ENCODE measurements around the gene PAF1. TPM values are rescaled to one million over a fixed set of nuclear protein-coding genes. Genes with fewer than 3 reads are reported as not detected.
A peak's percentile ranks its signal among the peaks of the same experiment; 100 is the strongest.

PAF1 gene
- 70.2 TPM for total RNA-seq

DNA sequence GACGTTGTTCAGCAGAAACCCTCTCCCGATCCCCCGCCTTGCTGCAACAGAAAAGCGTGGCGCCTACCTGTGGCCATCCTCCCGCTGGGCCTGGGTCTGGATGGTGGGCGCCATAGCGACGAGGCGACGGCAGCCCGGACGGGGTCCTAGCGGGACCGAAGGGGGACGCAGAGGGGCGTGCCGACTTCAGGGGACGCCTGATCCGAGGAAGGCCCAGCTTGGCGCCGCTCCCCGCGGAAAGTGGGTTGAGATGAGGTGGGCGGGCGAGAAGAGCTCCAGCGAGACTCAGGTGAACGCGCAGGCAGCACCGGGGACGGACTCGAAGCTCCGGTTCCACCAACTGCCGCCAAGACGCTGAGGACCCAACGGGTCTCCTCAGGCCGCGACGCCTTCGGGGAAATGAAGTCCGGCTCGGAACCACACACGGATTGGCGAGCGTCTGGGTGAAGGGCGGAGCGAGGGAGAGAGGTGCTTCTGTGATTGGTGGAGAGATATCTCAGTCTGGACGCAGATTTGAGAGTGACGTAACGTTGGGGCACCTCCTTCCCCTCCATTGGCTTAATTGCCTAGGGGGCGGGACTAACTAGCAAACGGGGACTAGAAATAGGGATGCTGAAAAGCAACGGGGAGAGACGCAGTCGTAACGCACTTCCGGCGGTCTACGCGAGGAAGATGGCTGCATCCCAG lies at the start of gene PAF1, which contains the start of gene MED29:
Gene PAF1, minus strand, starts transcription at position 356 of the 687 bp plus-strand sequence. Its CDS starts 242 bp downstream, at position 114.
Gene MED29, plus strand, starts transcription at position 628 of the 687 bp plus-strand sequence. Its CDS starts 45 bp downstream, at position 673.
- intact Hi-C loops (cut with DNase I), result loop anchor here (10.0 kb wide), 1 partner anchor 144 kb away; the partner anchor contains the start of gene EID2B
- peak in 1 of 2 donors; percentile 100 for DNase-seq (ENCODE audit: extremely low spot score in 2 of 2)
- Histone ChIP-seq H3K27ac (peak within 1 kb of the TSS; percentile 99), H3K27me3 (no peaks in the 10 kb centered on the region), H3K4me1 (peaks cover 33% of the 10 kb centered on the region), H3K4me3 (peak within 1 kb of the TSS; percentile 93 to 99), H3K36me3 (peaks cover 0 to 41% of the 10 kb centered on the region in 2 donors), H3K9me3 (no peaks in the 10 kb centered on the region)
- TF ChIP-seq POLR2A (IDR thresholded peaks at IDR 0.05) (peak in 1 of 2 donors; percentile 73), CTCF (IDR thresholded peaks at IDR 0.05) (no peak), POLR2AphosphoS5 (IDR thresholded peaks at IDR 0.05; ENCODE audit: insufficient read depth in 1 of 2, low read depth in 1 of 2) (peak; percentile 90 to 99)

DNA sequence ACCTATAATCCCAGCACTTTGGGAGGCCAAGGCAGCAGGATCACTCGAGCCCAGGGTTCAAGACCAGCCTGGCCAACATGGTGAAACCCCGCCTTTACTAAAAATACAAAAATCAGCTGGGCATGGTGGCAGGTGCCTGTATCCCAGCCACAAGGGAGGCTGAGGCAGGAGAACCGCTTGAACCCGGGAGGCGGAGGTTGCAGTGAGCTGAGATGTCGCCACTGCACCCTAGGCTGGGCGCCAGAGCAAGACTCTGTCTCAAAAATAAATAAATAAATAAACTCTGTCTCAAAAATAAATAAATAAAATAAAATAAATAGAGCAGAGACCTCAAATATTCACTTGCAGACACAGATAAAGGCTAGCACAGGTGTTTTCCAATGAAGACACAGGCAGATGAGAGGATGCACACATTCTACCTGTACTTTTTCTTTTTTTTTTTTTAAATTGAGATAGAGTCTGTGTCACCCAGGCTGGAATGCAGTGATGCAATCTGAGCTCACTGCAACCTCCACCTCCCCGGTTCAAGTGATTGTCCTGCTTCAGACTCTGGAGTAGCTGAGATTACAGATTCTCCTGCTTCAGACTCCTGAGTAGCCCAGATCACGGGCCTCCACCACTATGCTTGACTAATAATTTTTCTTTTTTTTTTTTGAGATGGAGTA lies 47.5 kb upstream of the PAF1 start:
- peaks cover 28% of the 10 kb centered on the region for H3K4me1 ChIP-seq
- intact Hi-C loops (cut with DNase I), result no loop called here
- no peak for DNase-seq (ENCODE audit: extremely low spot score in 2 of 2)
- H3K9me3 ChIP-seq, result no peaks in the 10 kb centered on the region
- peaks cover 0 to 14% of the 10 kb centered on the region in 2 donors for H3K36me3 ChIP-seq
- H3K4me3 ChIP-seq, result no peak overlapping the region
- TF ChIP-seq POLR2A (IDR thresholded peaks at IDR 0.05) (no peak), POLR2AphosphoS5 (IDR thresholded peaks at IDR 0.05; ENCODE audit: insufficient read depth in 1 of 2, low read depth in 1 of 2) (no peak), CTCF (IDR thresholded peaks at IDR 0.05) (no peak)
- H3K27ac ChIP-seq, result no peak overlapping the region
- no peaks in the 10 kb centered on the region for H3K27me3 ChIP-seq

GRCh38 chr19:39436350-39436716 lies 45.4 kb upstream of the PAF1 start:
- Histone ChIP-seq H3K27ac (peak overlapping the region; percentile 75), H3K4me3 (peak overlapping the region; percentile 74 to 86), H3K36me3 (peaks cover 7 to 35% of the 10 kb centered on the region in 2 donors), H3K27me3 (no peaks in the 10 kb centered on the region), H3K4me1 (peaks cover 37% of the 10 kb centered on the region), H3K9me3 (no peaks in the 10 kb centered on the region)
- intact Hi-C loops (cut with DNase I), result no loop called here
- TF ChIP-seq POLR2AphosphoS5 (IDR thresholded peaks at IDR 0.05; ENCODE audit: insufficient read depth in 1 of 2, low read depth in 1 of 2) (no peak), CTCF (IDR thresholded peaks at IDR 0.05) (no peak), POLR2A (IDR thresholded peaks at IDR 0.05) (no peak)
- no peak for DNase-seq (ENCODE audit: extremely low spot score in 2 of 2)

- H3K27me3 ChIP-seq, result no peaks in the 10 kb centered on the region
- peak; percentile 99 for TF ChIP-seq POLR2AphosphoS5 (IDR thresholded peaks at IDR 0.05; ENCODE audit: insufficient read depth in 1 of 2, low read depth in 1 of 2)
- TF ChIP-seq CTCF (IDR thresholded peaks at IDR 0.05), result peak in 1 of 3 experiments; percentile 21
- peak in 1 of 2 donors; percentile 70 for TF ChIP-seq POLR2A (IDR thresholded peaks at IDR 0.05)
Measured at GRCh38 chr19:39435499-39436349, 44.8 kb upstream of the PAF1 start, which contains the start of gene RPS16. TSS of gene RPS16 (minus strand) at chr19:39435949. CDS start at chr19:39435895, 54 bp downstream.

More at GRCh38 chr19:39435499-39436349, 44.8 kb upstream of the PAF1 start, which contains the start of gene RPS16:
- H3K4me3 ChIP-seq, result peak within 1 kb of the TSS; percentile 74 to 86
- no peaks in the 10 kb centered on the region for H3K9me3 ChIP-seq
- intact Hi-C loops (cut with DNase I), result no loop called here
- peaks cover 7 to 40% of the 10 kb centered on the region in 2 donors for H3K36me3 ChIP-seq
- DNase-seq (ENCODE audit: extremely low spot score in 2 of 2), result peak in 1 of 2 donors; percentile 98
- H3K27ac ChIP-seq, result peak within 1 kb of the TSS; percentile 75
- peaks cover 43% of the 10 kb centered on the region for H3K4me1 ChIP-seq
